ENCODE results near the gene KRTAP12-2. TPM values are rescaled to one million over a fixed set of nuclear protein-coding genes. Genes with fewer than 3 reads are reported as not detected.

KRTAP12-2 gene
- total and polyA plus RNA-seq, 10 of the 15 experiments (the other 5 are each of a cell fraction or from before 2014, with no cell fraction given), result not detected

DNA sequence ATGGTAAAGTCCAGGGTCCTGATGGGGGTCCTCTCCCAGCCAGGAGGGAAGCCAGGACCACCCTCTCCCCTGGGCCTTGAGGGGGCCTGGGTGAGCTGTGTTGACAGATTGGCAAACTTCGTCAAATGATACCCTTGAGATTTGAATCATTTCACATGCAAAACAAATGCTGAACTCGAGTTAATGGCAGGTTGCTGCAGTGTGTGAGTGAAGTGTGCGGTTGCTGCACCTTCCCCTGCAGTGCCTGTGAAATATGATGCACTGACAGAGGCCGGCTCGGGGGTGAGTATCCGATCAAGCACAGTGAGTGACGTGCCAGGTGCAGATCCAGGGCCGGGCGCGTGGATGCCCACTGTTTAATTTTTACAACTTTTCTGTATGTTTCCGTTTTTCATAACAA, 20.9 kb upstream of the KRTAP12-2 start:
- BruUV-seq (replicated peaks), result no TSS peak
- 22% methylated on average over 11 of the region's 11 CpGs for WGBS (ENCODE audit: insufficient coverage, insufficient replicate concordance, low lambda C conversion rate, missing lambda C conversion rate)
- FAIRE-seq, result no peak

More for the DNA sequence above, 20.9 kb upstream of the KRTAP12-2 start:
- in situ Hi-C loops (cut with MboI) (no loop called here), intact Hi-C loops (cut with micrococcal nuclease; ENCODE audit: unreplicated experiment) (no loop called here)
- TF ChIP-seq EED (IDR thresholded peaks at IDR 0.05; ENCODE audit: low read depth) (no peak), FOS (IDR thresholded peaks at IDR 0.05; ENCODE audit: borderline replicate concordance, extremely low read depth, insufficient read length) (no peak), MXI1 (IDR thresholded peaks at IDR 0.05; ENCODE audit: low read depth, low read length) (no peak), POLR2AphosphoS2 (IDR thresholded peaks at IDR 0.05; ENCODE audit: low read depth, low read length) (no peak), GATAD2B (conservative IDR thresholded peaks at IDR 0.05; ENCODE audit: low read depth) (no peak), NRF1 (conservative IDR thresholded peaks at IDR 0.05; ENCODE audit: low read depth, low read length) (no peak), ZNF384 (IDR thresholded peaks at IDR 0.05; ENCODE audit: borderline replicate concordance, low read depth, low read length) (no peak), DPF2 (IDR thresholded peaks at IDR 0.05) (no peak), BHLHE40 (IDR thresholded peaks at IDR 0.05; ENCODE audit: borderline replicate concordance in 1 of 2, low read depth in 2 of 2, low read length in 1 of 2) (no peak), PAX8 (IDR thresholded peaks at IDR 0.05) (no peak), SPI1 (IDR thresholded peaks at IDR 0.05; ENCODE audit: borderline replicate concordance, insufficient read depth, low read depth, low read length) (no peak), MYC (IDR thresholded peaks at IDR 0.05; ENCODE audit: insufficient read depth, insufficient read length, insufficient replicate concordance, low read length, severe bottlenecking) (no peak), IRF3 (IDR thresholded peaks at IDR 0.05) (no peak), ZBED1 (IDR thresholded peaks at IDR 0.05; ENCODE audit: borderline replicate concordance) (no peak), SP1 (IDR thresholded peaks at IDR 0.05; ENCODE audit: low read depth, low read length) (no peak)
- TF ChIP-seq, protein P1, sequence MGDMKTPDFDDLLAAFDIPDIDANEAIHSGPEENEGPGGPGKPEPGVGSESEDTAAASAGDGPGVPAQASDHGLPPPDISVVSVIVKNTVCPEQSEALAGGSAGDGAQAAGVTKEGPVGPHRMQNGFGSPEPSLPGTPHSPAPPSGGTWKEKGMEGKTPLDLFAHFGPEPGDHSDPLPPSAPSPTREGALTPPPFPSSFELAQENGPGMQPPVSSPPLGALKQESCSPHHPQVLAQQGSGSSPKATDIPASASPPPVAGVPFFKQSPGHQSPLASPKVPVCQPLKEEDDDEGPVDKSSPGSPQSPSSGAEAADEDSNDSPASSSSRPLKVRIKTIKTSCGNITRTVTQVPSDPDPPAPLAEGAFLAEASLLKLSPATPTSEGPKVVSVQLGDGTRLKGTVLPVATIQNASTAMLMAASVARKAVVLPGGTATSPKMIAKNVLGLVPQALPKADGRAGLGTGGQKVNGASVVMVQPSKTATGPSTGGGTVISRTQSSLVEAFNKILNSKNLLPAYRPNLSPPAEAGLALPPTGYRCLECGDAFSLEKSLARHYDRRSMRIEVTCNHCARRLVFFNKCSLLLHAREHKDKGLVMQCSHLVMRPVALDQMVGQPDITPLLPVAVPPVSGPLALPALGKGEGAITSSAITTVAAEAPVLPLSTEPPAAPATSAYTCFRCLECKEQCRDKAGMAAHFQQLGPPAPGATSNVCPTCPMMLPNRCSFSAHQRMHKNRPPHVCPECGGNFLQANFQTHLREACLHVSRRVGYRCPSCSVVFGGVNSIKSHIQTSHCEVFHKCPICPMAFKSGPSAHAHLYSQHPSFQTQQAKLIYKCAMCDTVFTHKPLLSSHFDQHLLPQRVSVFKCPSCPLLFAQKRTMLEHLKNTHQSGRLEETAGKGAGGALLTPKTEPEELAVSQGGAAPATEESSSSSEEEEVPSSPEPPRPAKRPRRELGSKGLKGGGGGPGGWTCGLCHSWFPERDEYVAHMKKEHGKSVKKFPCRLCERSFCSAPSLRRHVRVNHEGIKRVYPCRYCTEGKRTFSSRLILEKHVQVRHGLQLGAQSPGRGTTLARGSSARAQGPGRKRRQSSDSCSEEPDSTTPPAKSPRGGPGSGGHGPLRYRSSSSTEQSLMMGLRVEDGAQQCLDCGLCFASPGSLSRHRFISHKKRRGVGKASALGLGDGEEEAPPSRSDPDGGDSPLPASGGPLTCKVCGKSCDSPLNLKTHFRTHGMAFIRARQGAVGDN (IDR thresholded peaks at IDR 0.05), result no peak
- H4K20me1 ChIP-seq (ENCODE audit: control insufficient read depth, insufficient read depth), result no peaks in the 10 kb centered on the region
- H3K36me3 ChIP-seq (ENCODE audit: control insufficient read depth in 2 of 2, insufficient read depth in 2 of 2, low read length in 1 of 2), result no peaks in the 10 kb centered on the region
- H3K79me2 ChIP-seq (ENCODE audit: control insufficient read depth, insufficient read depth, low read length), result no peaks in the 10 kb centered on the region
- no peaks in the 10 kb centered on the region; the same call in 1 of the 2 replicates for H3K4me1 ChIP-seq (ENCODE audit: control insufficient read depth, insufficient read depth, low read length)
- ChIA-PET CTCF (no interaction called here), RAD21 (ENCODE audit: unreplicated experiment) (no interaction called here), SMC1A (ENCODE audit: uncharacterized antibody, unreplicated experiment) (no interaction called here), POLR2A (no interaction called here)
- H3K9ac ChIP-seq (ENCODE audit: control insufficient read depth, insufficient read depth, low read length), result no peak overlapping the region
- no peak overlapping the region for H3K27ac ChIP-seq (ENCODE audit: control insufficient read depth, insufficient read depth)
- no peaks in the 10 kb centered on the region for H3K9me3 ChIP-seq (replicated peaks; ENCODE audit: control insufficient read depth, insufficient read depth, low read length)
- H3K27me3 ChIP-seq (replicated peaks in 1 of 2; ENCODE audit: control insufficient read depth in 2 of 2, insufficient read depth in 2 of 2, low read length in 1 of 2), result peaks cover 0 to 1% of the 10 kb centered on the region in 2 experiments; a peak in 2 of 4 replicates
- no peak for DNase-seq (ENCODE audit: low read depth, low spot score)
- no peak overlapping the region for H2AFZ ChIP-seq (ENCODE audit: control insufficient read depth, low read depth, low read length)
- H3K4me3 ChIP-seq, result no peak overlapping the region
- ATAC-seq, result no peak
- no peak overlapping the region for H3K4me2 ChIP-seq (ENCODE audit: control insufficient read depth, insufficient read depth)
